Lower lobe of right lung (tissue), 2 donors: Measurements from ENCODE around the gene NHS. TPM values are rescaled to one million over a fixed set of nuclear protein-coding genes. Genes with fewer than 3 reads are reported as not detected.

Source experiments
- ATAC-seq, 2 donors: fragments of 200-7000 bp; cut with Tn5 transposase; one replicate each; pipeline ENCODE4 v1.9.1; 2020 to 2022; ENCODE audit warnings: mild to moderate bottlenecking in 2 of 2, moderate library complexity in 2 of 2
- DNase-seq: peaks from one replicate; pipeline ENCODE4 v3.0.0-alpha.2; 2020
- H3K27ac ChIP-seq: fragments of 200-600 bp; one replicate; pipeline ENCODE4 v1.8.0; 2022
- H3K27me3 ChIP-seq: fragments of 200-600 bp; one replicate; pipeline ENCODE4 v1.8.0; 2022; ENCODE audit warnings: low read depth
- H3K36me3 ChIP-seq: fragments of 200-600 bp; one replicate; pipeline ENCODE4 v1.8.0; 2022; ENCODE audit warnings: mild to moderate bottlenecking
- H3K4me1 ChIP-seq: fragments of 200-600 bp; one replicate; pipeline ENCODE4 v1.8.0; 2022
- H3K4me3 ChIP-seq: fragments of 200-600 bp; one replicate; pipeline ENCODE4 v1.8.0; 2022; ENCODE audit warnings: mild to moderate bottlenecking
- H3K9me3 ChIP-seq: fragments of 200-600 bp; one replicate; pipeline ENCODE4 v1.8.0; 2022
- intact Hi-C: fragments of 100-400 bp; cut with DNase I; formaldehyde crosslinking; loops from one replicate; pipeline ENCODE4 v1.11.0; 2022
- total RNA-seq: library from RNA; stranded (reverse); fragmentation: NEBNext Ultra II Directional; extraction: Animal tissue kit (Norgen Biotek cat#: 25700); gene quantifications from one replicate; pipeline ENCODE4 v1.2.1, GENCODE V29; 2021
- TF ChIP-seq, protein P1 (sequence below): fragments of 200-600 bp; IDR thresholded peaks from one replicate; pipeline ENCODE4 v1.8.0; 2022; ENCODE audit warnings: antibody characterized with exemption, mild to moderate bottlenecking
- donor health status: DM: no; HTN: yes; CAD: no; lungs with severe emphysema.

Gene NHS
- total RNA-seq, 1 donor from 2014 or later, result 2.7 TPM

GRCh38 chrX:17412692-17413091 is 37.7 kb downstream of the NHS start:
- H3K9me3 ChIP-seq, result no peaks in the 10 kb centered on the region
- H3K4me3 ChIP-seq, result no peak overlapping the region
- no peaks in the 10 kb centered on the region for H3K27me3 ChIP-seq
- DNase-seq (no peak), ATAC-seq (no peak)
- TF ChIP-seq, protein P1, sequence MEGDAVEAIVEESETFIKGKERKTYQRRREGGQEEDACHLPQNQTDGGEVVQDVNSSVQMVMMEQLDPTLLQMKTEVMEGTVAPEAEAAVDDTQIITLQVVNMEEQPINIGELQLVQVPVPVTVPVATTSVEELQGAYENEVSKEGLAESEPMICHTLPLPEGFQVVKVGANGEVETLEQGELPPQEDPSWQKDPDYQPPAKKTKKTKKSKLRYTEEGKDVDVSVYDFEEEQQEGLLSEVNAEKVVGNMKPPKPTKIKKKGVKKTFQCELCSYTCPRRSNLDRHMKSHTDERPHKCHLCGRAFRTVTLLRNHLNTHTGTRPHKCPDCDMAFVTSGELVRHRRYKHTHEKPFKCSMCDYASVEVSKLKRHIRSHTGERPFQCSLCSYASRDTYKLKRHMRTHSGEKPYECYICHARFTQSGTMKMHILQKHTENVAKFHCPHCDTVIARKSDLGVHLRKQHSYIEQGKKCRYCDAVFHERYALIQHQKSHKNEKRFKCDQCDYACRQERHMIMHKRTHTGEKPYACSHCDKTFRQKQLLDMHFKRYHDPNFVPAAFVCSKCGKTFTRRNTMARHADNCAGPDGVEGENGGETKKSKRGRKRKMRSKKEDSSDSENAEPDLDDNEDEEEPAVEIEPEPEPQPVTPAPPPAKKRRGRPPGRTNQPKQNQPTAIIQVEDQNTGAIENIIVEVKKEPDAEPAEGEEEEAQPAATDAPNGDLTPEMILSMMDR, result no peak
- intact Hi-C loops, result no loop called here
- no peaks in the 10 kb centered on the region for H3K4me1 ChIP-seq
- H3K27ac ChIP-seq, result no peak overlapping the region
- H3K36me3 ChIP-seq, result no peaks in the 10 kb centered on the region

DNA sequence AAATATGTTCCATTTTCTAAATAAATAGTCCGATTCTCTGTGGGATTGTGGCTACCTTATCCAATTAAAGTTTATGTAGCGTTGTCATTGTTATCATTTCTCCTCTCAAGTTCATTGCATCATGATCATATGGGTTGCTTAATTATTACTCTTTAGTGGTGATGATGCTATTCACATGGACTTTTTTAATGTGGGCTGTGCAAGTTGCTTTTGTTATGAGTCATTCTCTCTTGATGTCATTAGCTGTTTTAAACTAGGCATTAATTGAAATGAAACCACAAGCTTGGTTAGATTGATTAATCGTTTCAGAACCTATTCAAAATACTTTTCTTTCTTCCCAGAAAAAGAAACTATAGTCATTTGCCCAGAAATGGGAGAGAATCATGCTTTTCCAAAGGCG is 38.2 kb downstream of the NHS start:
- Histone ChIP-seq H3K4me3 (no peak overlapping the region), H3K27ac (no peak overlapping the region), H3K4me1 (no peaks in the 10 kb centered on the region), H3K9me3 (no peaks in the 10 kb centered on the region), H3K27me3 (no peaks in the 10 kb centered on the region), H3K36me3 (no peaks in the 10 kb centered on the region)
- DNase-seq, result no peak
- intact Hi-C loops, result no loop called here
- TF ChIP-seq, protein P1, result no peak
- no peak for ATAC-seq

- DNase-seq, result no peak
- Histone ChIP-seq H3K4me3 (no peak overlapping the region), H3K4me1 (no peaks in the 10 kb centered on the region), H3K9me3 (no peaks in the 10 kb centered on the region), H3K27ac (no peak overlapping the region), H3K36me3 (no peaks in the 10 kb centered on the region), H3K27me3 (no peaks in the 10 kb centered on the region)
- intact Hi-C loops, result no loop called here
- TF ChIP-seq, protein P1, result no peak
- ATAC-seq, result no peak
These were observed 39.1 kb downstream of the NHS start for GRCh38 chrX:17414027-17414658.

DNA sequence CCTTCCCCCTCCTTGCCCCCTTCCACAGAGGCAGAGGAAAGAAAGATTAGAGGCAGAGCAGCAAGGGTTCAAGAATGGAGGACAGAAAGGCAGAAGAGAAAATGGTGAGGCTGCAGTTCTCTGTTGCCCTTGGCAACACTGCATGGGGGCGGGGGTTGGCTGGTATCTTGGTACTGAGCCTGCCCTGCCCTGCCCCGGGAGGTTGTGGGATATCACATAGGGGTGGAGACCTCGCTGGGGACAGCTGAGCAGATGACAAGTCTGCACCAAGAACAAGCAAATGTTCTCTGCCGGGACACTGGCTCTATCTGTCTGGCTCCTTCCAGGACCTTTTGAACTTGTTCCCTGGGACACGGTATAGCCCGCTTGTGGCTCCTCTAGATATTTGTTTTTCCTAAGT is 39.8 kb downstream of the NHS start:
- no peaks in the 10 kb centered on the region for H3K9me3 ChIP-seq
- H3K27me3 ChIP-seq, result no peaks in the 10 kb centered on the region
- no peak overlapping the region for H3K27ac ChIP-seq
- intact Hi-C loops, result no loop called here
- no peaks in the 10 kb centered on the region for H3K36me3 ChIP-seq
- H3K4me3 ChIP-seq, result no peak overlapping the region
- ATAC-seq (no peak), DNase-seq (no peak)
- TF ChIP-seq, protein P1, result no peak
- no peaks in the 10 kb centered on the region for H3K4me1 ChIP-seq

- H3K4me3 ChIP-seq, result no peak overlapping the region
- intact Hi-C loops, result no loop called here
- no peak overlapping the region for H3K27ac ChIP-seq
- ATAC-seq (no peak), DNase-seq (no peak)
- TF ChIP-seq, protein P1, result no peak
- H3K27me3 ChIP-seq, result no peaks in the 10 kb centered on the region
- no peaks in the 10 kb centered on the region for H3K36me3 ChIP-seq
- H3K4me1 ChIP-seq, result no peaks in the 10 kb centered on the region
- H3K9me3 ChIP-seq, result no peaks in the 10 kb centered on the region
These were observed 40.3 kb downstream of the NHS start for GRCh38 chrX:17415242-17415810.
